Astrocyte (in vitro differentiated cells and primary cell): ENCODE data around the gene LHFPL2. TPM values are rescaled to one million over a fixed set of nuclear protein-coding genes. Genes with fewer than 3 reads are reported as not detected.
A peak's percentile ranks its signal among the peaks of the same experiment; 100 is the strongest.

ENCODE experiments used
- DNase-seq: peaks from one replicate; pipeline ENCODE4 v3.0.0-alpha.2; 2010; ENCODE audit warnings: low read depth
- FAIRE-seq: peaks from 2 replicates; lab custom pipeline; 2011; peaks lifted over from hg19 to GRCh38; lab: Jason Lieb, UNC
- H2AFZ ChIP-seq: 2 replicates; pipeline ENCODE4 v1.6.0; 2012; ENCODE audit warnings: low read depth, low read length, inconsistent platforms
- H3K27ac ChIP-seq: 2 replicates; pipeline ENCODE4 v1.5.1; 2011; ENCODE audit warnings: low read depth, low read length, inconsistent platforms
- H3K27me3 ChIP-seq: 2 replicates; pipeline ENCODE4 v1.6.0; 2011; ENCODE audit warnings: low read length, inconsistent platforms; ENCODE audit not compliant: insufficient read depth
- H3K36me3 ChIP-seq: 2 replicates; pipeline ENCODE4 v1.5.1; 2011; ENCODE audit warnings: low read length, inconsistent platforms; ENCODE audit not compliant: insufficient read depth
- H3K4me1 ChIP-seq: 2 replicates; pipeline ENCODE4 v1.5.1; 2011; ENCODE audit warnings: low read length, inconsistent platforms; ENCODE audit not compliant: insufficient read depth
- H3K4me2 ChIP-seq: 2 replicates; pipeline ENCODE4 v1.6.0; 2012; ENCODE audit warnings: low read length, inconsistent platforms
- H3K4me3 ChIP-seq: 2 replicates; pipeline ENCODE4 v1.5.1; 2011; ENCODE audit warnings: low read depth, mild to moderate bottlenecking, low read length, inconsistent platforms; ENCODE audit not compliant: insufficient read depth
- H3K79me2 ChIP-seq: 2 replicates; pipeline ENCODE4 v1.6.0; 2012; ENCODE audit warnings: mild to moderate bottlenecking, low read length, inconsistent platforms; ENCODE audit not compliant: insufficient read depth
- H3K9ac ChIP-seq: 2 replicates; pipeline ENCODE4 v1.6.0; 2012; ENCODE audit warnings: mild to moderate bottlenecking, low read length, inconsistent platforms
- H3K9me3 ChIP-seq: 2 replicates; pipeline ENCODE4 v1.5.1; 2012; ENCODE audit warnings: low read depth, mild to moderate bottlenecking, low read length, inconsistent platforms; ENCODE audit not compliant: insufficient read depth
- H4K20me1 ChIP-seq: 2 replicates; pipeline ENCODE4 v1.6.0; 2012; ENCODE audit warnings: low read length, inconsistent platforms; ENCODE audit not compliant: insufficient read depth
- H3K27ac Mint-ChIP-seq: one replicate; pipeline ENCODE4 v1.8.0; 2021; ENCODE audit warnings: mild to moderate bottlenecking, mixed read lengths; ENCODE audit not compliant: unreplicated experiment
- H3K27me3 Mint-ChIP-seq: one replicate; pipeline ENCODE4 v1.8.0; 2021; ENCODE audit warnings: low read depth, mixed read lengths; ENCODE audit not compliant: unreplicated experiment
- H3K36me3 Mint-ChIP-seq: one replicate; pipeline ENCODE4 v1.8.0; 2021; ENCODE audit warnings: low read depth, mixed read lengths; ENCODE audit not compliant: unreplicated experiment
- H3K4me1 Mint-ChIP-seq: one replicate; pipeline ENCODE4 v1.8.0; 2021; ENCODE audit warnings: low read depth, mixed read lengths; ENCODE audit not compliant: unreplicated experiment
- H3K4me3 Mint-ChIP-seq: one replicate; pipeline ENCODE4 v1.8.0; 2021; ENCODE audit warnings: mild to moderate bottlenecking, moderate library complexity, mixed read lengths; ENCODE audit not compliant: unreplicated experiment
- H3K9me3 Mint-ChIP-seq: one replicate; pipeline ENCODE4 v1.8.0; 2021; ENCODE audit warnings: mild to moderate bottlenecking, mixed read lengths; ENCODE audit not compliant: unreplicated experiment
- CTCF ChIP-seq: IDR thresholded peaks from 2 replicates; pipeline ENCODE4 v1.5.1; 2011; ENCODE audit warnings: low read depth, mild to moderate bottlenecking, inconsistent platforms, low read length, moderate library complexity; ENCODE audit not compliant: insufficient read depth
- EZH2 ChIP-seq: IDR thresholded peaks from 2 replicates; pipeline ENCODE4 v1.6.1; 2012; ENCODE audit warnings: mild to moderate bottlenecking, low read length, inconsistent platforms; ENCODE audit not compliant: insufficient read depth
- total RNA-seq: library from RNA; stranded (reverse); gene quantifications from 2 replicates; pipeline ENCODE4 v1.2.1, GENCODE V29; 2021

The LHFPL2 gene
- total RNA-seq, 1 donor from 2014 or later = 17.0 TPM

- no peak overlapping the region for H3K27ac Mint-ChIP-seq
- Histone ChIP-seq H3K4me3 (no peak overlapping the region), H3K9ac (peak overlapping the region; percentile 52), H3K4me1 (peaks cover 65% of the 10 kb centered on the region), H2AFZ (no peak overlapping the region), H3K9me3 (no peaks in the 10 kb centered on the region), H3K79me2 (peaks cover 41% of the 10 kb centered on the region), H4K20me1 (peaks cover 17% of the 10 kb centered on the region), H3K27ac (peak overlapping the region; percentile 94), H3K27me3 (no peaks in the 10 kb centered on the region), H3K36me3 (no peaks in the 10 kb centered on the region), H3K4me2 (no peak overlapping the region)
- no peaks in the 10 kb centered on the region for H3K27me3 Mint-ChIP-seq
- peaks cover 35% of the 10 kb centered on the region for H3K4me1 Mint-ChIP-seq
- TF ChIP-seq EZH2 = no peak
- no peak for TF ChIP-seq CTCF
- no peaks in the 10 kb centered on the region for H3K36me3 Mint-ChIP-seq
- no peak for DNase-seq
- H3K9me3 Mint-ChIP-seq = no peaks in the 10 kb centered on the region
- no peak for FAIRE-seq
- H3K4me3 Mint-ChIP-seq = no peak overlapping the region
These were observed 142.7 kb downstream of the LHFPL2 start for GRCh38 chr5:78505860-78506259.

DNA sequence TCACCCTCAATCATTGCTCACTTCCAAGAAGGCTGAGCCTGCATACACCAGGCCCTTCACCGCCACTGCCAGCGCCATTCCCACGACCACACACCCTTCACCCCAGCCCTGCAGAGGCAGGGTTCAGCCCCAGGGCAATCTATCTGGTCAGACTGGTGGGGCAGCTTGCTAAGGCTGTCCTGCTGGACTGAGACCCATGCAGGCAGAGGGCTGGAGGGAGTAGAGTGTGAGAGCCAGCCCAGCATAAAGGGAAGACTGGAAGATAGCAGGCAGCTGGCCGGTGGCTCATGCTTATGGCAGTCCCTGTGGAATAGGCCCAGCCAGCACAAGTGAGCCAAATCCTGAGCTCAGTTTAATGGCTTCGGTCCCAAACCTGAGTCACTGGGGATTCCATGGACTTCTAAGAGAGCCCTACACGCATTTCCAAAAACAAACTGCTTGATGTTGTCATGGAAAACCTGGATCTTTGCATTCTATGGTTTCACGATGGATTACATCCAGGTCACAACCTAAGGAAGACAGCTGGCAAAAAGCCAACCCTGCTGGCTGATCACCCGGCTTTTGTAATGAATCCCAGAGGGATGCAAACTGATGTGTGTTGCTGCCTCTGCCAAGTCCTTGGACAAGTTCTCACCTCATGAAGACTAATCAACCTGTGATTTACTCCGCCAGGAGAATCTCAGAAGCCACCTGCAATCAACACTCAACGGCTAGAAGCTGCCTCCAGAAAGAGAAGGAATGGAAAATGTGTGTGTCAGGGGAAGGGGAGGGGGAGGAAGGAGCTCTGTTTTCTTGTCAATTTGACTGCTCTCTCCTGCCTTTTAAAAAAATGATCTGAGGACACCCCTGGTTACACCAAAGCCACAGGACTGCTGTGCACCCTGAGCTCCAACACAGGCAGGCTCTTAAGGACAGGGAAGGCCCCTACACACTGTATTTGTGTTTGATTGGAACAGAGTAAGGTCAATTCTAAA is 143.6 kb downstream of the LHFPL2 start:
- Mint-ChIP-seq H3K27ac (peak overlapping the region; percentile 53), H3K36me3 (peaks cover 3% of the 10 kb centered on the region), H3K4me1 (peaks cover 37% of the 10 kb centered on the region), H3K9me3 (no peaks in the 10 kb centered on the region), H3K27me3 (no peaks in the 10 kb centered on the region), H3K4me3 (no peak overlapping the region)
- H3K9ac ChIP-seq = peak overlapping the region; percentile 76
- peaks cover 57% of the 10 kb centered on the region for H3K4me1 ChIP-seq
- no peak overlapping the region for H2AFZ ChIP-seq
- peak overlapping the region; percentile 60 for H3K4me2 ChIP-seq
- FAIRE-seq (peak; percentile 98), DNase-seq (peak; percentile 100)
- peaks cover 12% of the 10 kb centered on the region for H4K20me1 ChIP-seq
- H3K36me3 ChIP-seq = no peaks in the 10 kb centered on the region
- H3K27me3 ChIP-seq = no peaks in the 10 kb centered on the region
- H3K9me3 ChIP-seq = no peaks in the 10 kb centered on the region
- H3K4me3 ChIP-seq = no peak overlapping the region
- no peak for TF ChIP-seq CTCF
- no peak for TF ChIP-seq EZH2
- H3K27ac ChIP-seq = peak overlapping the region; percentile 94
- peaks cover 50% of the 10 kb centered on the region for H3K79me2 ChIP-seq
